ENCODE results near the gene TF. TPM values are rescaled to one million over a fixed set of nuclear protein-coding genes. Genes with fewer than 3 reads are reported as not detected.

The TF gene
- total and polyA plus RNA-seq, 2 of the 8 experiments (the other 6 are each of a cell fraction or from before 2014, with no cell fraction given): 0.02 to 0.26 TPM

GRCh38 chr3:133753779-133754164 lies 7.6 kb downstream of the TF start:
- H4K20me1 ChIP-seq (replicated peaks in 1 of 2; ENCODE audit: control insufficient read depth in 1 of 2, insufficient read depth in 2 of 2, low read length in 2 of 2): no peaks in the 10 kb centered on the region
- H3K36me3 ChIP-seq (ENCODE audit: control insufficient read depth in 2 of 4, insufficient read depth in 4 of 4, low read length in 3 of 4): no peaks in the 10 kb centered on the region
- H3K4ac ChIP-seq (replicated peaks; ENCODE audit: insufficient read length, low read depth, low read length): no peak overlapping the region
- TF ChIP-seq KDM1A (IDR thresholded peaks at IDR 0.05; ENCODE audit: borderline replicate concordance, low read length) (no peak), KDM4A (IDR thresholded peaks at IDR 0.05; ENCODE audit: low read depth, low read length, severe bottlenecking) (no peak)
- no peak overlapping the region for H2AFZ ChIP-seq (ENCODE audit: low read length)
- ChIA-PET CTCF (ENCODE audit: partially characterized antibody) (no interaction called here), POLR2A (ENCODE audit: partially characterized antibody) (no interaction called here)
- H2BK12ac ChIP-seq (ENCODE audit: low read depth, low read length): no peak overlapping the region
- no peak overlapping the region for H3K23ac ChIP-seq (ENCODE audit: insufficient read length)
- no peak overlapping the region for H4K8ac ChIP-seq (ENCODE audit: extremely low read depth, insufficient read depth, low read length)
- no peak overlapping the region for H2BK120ac ChIP-seq (replicated peaks; ENCODE audit: low read depth, low read length)
- no peak overlapping the region for H2BK15ac ChIP-seq (ENCODE audit: low read length)
- no peak overlapping the region for H3K4me3 ChIP-seq (ENCODE audit: extremely low read depth in 1 of 4, insufficient read depth in 2 of 4, low read depth in 3 of 4, low read length in 4 of 4)
- H3K4me1 ChIP-seq (replicated peaks in 1 of 4; ENCODE audit: control insufficient read depth in 3 of 4, insufficient read depth in 4 of 4, low read length in 3 of 4): peaks cover 0 to 3% (median 0%) of the 10 kb centered on the region in 4 experiments; a peak in 2 of 7 replicates
- H2BK20ac ChIP-seq (ENCODE audit: low read length): no peak overlapping the region
- no peak overlapping the region for H3K56ac ChIP-seq (replicated peaks; ENCODE audit: insufficient read length, low read depth, low read length)
- FAIRE-seq (no peak), DNase-seq (ENCODE audit: low read depth in 1 of 2, low spot score in 2 of 2) (no peak)
- H3K14ac ChIP-seq (ENCODE audit: insufficient read length): no peak overlapping the region
- H3K9me3 ChIP-seq (ENCODE audit: insufficient read depth in 2 of 2, low read depth in 1 of 2, low read length in 1 of 2): no peaks in the 10 kb centered on the region
- H3K23me2 ChIP-seq (ENCODE audit: low read depth, low read length): no peaks in the 10 kb centered on the region
- no peak overlapping the region for H3K18ac ChIP-seq (ENCODE audit: extremely low read depth, low read length)
- no peaks in the 10 kb centered on the region; a peak in 1 of 7 replicates for H3K27me3 ChIP-seq (replicated peaks in 1 of 4; ENCODE audit: control insufficient read depth in 3 of 4, extremely low read depth in 1 of 4, insufficient read depth in 3 of 4, low read length in 3 of 4)
- H3K79me1 ChIP-seq (ENCODE audit: low read depth, low read length): no peaks in the 10 kb centered on the region
- no peak overlapping the region for H3K27ac ChIP-seq (ENCODE audit: low read depth, low read length)
- no peak overlapping the region for H4K5ac ChIP-seq (ENCODE audit: insufficient read length, low read depth, low read length)
- no peak overlapping the region for H2AK5ac ChIP-seq (ENCODE audit: low read depth, low read length)
- H2BK5ac ChIP-seq (ENCODE audit: low read depth, low read length): no peak overlapping the region
- H3K79me2 ChIP-seq (ENCODE audit: control insufficient read depth in 1 of 2, insufficient read depth in 2 of 2, low read length in 2 of 2): no peaks in the 10 kb centered on the region
- H3K4me2 ChIP-seq (ENCODE audit: insufficient read depth in 1 of 2, low read depth in 2 of 2, low read length in 2 of 2): no peak overlapping the region
- H4K91ac ChIP-seq (replicated peaks; ENCODE audit: insufficient read length, low read length): no peak overlapping the region
- no peak overlapping the region for H3K9ac ChIP-seq (replicated peaks in 1 of 4; ENCODE audit: extremely low read depth in 1 of 4, low read depth in 3 of 4, low read length in 3 of 4)
- 95% methylated on average over 1 of the region's 1 CpG; no CpG with 5 or more reads in 1 of the 2 experiments for WGBS, 2 experiments (ENCODE audit: extremely low coverage in 1 of 2, insufficient coverage in 1 of 2, insufficient read length in 1 of 2, insufficient replicate concordance in 2 of 2, low coverage in 1 of 2, low lambda C conversion rate in 2 of 2, missing lambda C conversion rate in 1 of 2)
